ENCODE measurements around the gene SF3A1.

DNA sequence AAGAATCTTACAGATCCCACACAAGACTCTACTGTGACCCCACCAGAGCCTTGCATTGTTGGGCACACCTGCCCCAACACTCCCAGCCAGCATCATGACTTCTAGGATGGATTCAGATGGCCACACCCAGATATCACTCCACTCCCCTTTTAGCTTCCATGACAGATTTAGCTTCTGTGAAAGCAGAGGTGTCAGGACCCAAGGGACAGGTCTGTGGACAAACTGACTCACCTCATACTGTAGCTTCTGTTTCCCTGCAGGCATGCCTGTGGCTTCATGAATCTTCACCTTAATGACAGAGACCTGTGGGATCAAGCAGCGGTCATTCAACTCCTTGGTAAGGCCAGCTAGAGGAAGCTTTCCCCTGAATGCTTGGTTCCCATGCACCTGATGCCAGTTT is 21.5 kb downstream of the SF3A1 start:
- TF ChIP-seq, protein P1, sequence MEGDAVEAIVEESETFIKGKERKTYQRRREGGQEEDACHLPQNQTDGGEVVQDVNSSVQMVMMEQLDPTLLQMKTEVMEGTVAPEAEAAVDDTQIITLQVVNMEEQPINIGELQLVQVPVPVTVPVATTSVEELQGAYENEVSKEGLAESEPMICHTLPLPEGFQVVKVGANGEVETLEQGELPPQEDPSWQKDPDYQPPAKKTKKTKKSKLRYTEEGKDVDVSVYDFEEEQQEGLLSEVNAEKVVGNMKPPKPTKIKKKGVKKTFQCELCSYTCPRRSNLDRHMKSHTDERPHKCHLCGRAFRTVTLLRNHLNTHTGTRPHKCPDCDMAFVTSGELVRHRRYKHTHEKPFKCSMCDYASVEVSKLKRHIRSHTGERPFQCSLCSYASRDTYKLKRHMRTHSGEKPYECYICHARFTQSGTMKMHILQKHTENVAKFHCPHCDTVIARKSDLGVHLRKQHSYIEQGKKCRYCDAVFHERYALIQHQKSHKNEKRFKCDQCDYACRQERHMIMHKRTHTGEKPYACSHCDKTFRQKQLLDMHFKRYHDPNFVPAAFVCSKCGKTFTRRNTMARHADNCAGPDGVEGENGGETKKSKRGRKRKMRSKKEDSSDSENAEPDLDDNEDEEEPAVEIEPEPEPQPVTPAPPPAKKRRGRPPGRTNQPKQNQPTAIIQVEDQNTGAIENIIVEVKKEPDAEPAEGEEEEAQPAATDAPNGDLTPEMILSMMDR (IDR thresholded peaks at IDR 0.05; ENCODE audit: low read length): no peak
- TF ChIP-seq EZH2phosphoT487 (IDR thresholded peaks at IDR 0.05; ENCODE audit: low read length): no peak
